Large intestine (tissue), 3 donors: Measurements from ENCODE around the gene TKFC. TPM values are rescaled to one million over a fixed set of nuclear protein-coding genes. Genes with fewer than 3 reads are reported as not detected.
"Not testable (repeated sequence)": the region's sequence is repeated elsewhere in the genome, so short reads cannot be mapped to it uniquely, and the experiment has no call there.

Experiments
- DNase-seq, 2 donors: peaks; one replicate each; pipeline versions ENCODE4 v3.0.0 to v3.0.0-alpha.2; 2013
- H3K27ac ChIP-seq: one replicate; pipeline ENCODE4 v1.5.1; 2013; ENCODE audit warnings: low read length
- H3K27me3 ChIP-seq: 2 replicates; pipeline ENCODE4 v1.6.1; 2013; ENCODE audit warnings: low read length; ENCODE audit not compliant: control insufficient read depth, insufficient read depth
- H3K36me3 ChIP-seq: 2 replicates; pipeline ENCODE4 v1.6.1; 2013; ENCODE audit warnings: low read length; ENCODE audit not compliant: control insufficient read depth, insufficient read depth
- H3K4me1 ChIP-seq: one replicate; pipeline ENCODE4 v1.6.1; 2013; ENCODE audit warnings: low read length; ENCODE audit not compliant: control insufficient read depth, insufficient read depth
- H3K4me3 ChIP-seq: one replicate; pipeline ENCODE4 v1.5.1; 2013; ENCODE audit warnings: low read length
- H3K9me3 ChIP-seq: one replicate; pipeline ENCODE4 v1.6.1; 2013; ENCODE audit warnings: mild to moderate bottlenecking, low read depth, low read length, moderate library complexity; ENCODE audit not compliant: control insufficient read depth
- WGBS: methylation state at CpG from one replicate; pipeline ENCODE4 v1.1.5; 2013; ENCODE audit warnings: low lambda C conversion rate; ENCODE audit not compliant: insufficient coverage; 5-methylcytosine and 5-hydroxymethylcytosine counted together
- polyA plus RNA-seq: library from polyadenylated mRNA; unstranded; fragments of 120-200 nt; gene quantifications from one replicate; pipeline ENCODE4 v1.2.1, GENCODE V29; 2013

Gene TKFC
- polyA plus RNA-seq, 1 donor = 285 TPM

GRCh38 chr11:61369372-61370348, 36.6 kb downstream of the TKFC start:
- Histone ChIP-seq H3K27me3 (no peaks in the 10 kb centered on the region), H3K4me3 (no peak overlapping the region), H3K27ac (no peak overlapping the region), H3K9me3 (no peaks in the 10 kb centered on the region), H3K4me1 (no peaks in the 10 kb centered on the region), H3K36me3 (peaks cover 52% of the 10 kb centered on the region)
- no peak for DNase-seq
- no CpG with 5 or more reads among the region's 9 CpGs for WGBS

- Histone ChIP-seq H3K27me3 (no peaks in the 10 kb centered on the region), H3K27ac (no peak overlapping the region), H3K9me3 (no peaks in the 10 kb centered on the region), H3K4me1 (no peaks in the 10 kb centered on the region), H3K4me3 (no peak overlapping the region), H3K36me3 (peaks cover 50% of the 10 kb centered on the region)
- WGBS = 93% methylated on average over 3 of the region's 8 CpGs
- no peak for DNase-seq
These were observed 37.4 kb downstream of the TKFC start for GRCh38 chr11:61370349-61371005.

GRCh38 chr11:61372659-61373420, 39.8 kb downstream of the TKFC start:
- Histone ChIP-seq H3K9me3 (no peaks in the 10 kb centered on the region), H3K36me3 (peaks cover 27% of the 10 kb centered on the region), H3K27ac (no peak overlapping the region), H3K4me1 (no peaks in the 10 kb centered on the region), H3K27me3 (no peaks in the 10 kb centered on the region), H3K4me3 (no peak overlapping the region)
- WGBS = no CpG with 5 or more reads among the region's 8 CpGs
- DNase-seq = no peak

DNA sequence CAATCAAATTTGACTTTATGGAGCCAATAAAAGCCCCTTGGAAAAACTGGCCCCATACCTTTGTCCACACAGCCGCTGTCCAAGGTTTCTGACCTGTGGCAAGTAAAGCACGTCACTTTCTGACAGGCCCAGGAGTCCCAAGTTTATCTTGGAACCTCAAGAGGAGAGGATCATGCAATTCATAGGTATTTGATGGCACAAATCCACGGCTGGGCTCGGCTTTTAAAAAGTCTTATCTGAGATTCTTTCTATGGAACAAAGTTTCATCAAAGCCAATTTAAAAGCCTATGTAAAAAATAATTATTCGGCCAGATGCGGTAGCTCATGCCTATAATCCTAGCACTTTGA, 42.7 kb downstream of the TKFC start:
- H3K36me3 ChIP-seq = peaks cover 3% of the 10 kb centered on the region

DNA sequence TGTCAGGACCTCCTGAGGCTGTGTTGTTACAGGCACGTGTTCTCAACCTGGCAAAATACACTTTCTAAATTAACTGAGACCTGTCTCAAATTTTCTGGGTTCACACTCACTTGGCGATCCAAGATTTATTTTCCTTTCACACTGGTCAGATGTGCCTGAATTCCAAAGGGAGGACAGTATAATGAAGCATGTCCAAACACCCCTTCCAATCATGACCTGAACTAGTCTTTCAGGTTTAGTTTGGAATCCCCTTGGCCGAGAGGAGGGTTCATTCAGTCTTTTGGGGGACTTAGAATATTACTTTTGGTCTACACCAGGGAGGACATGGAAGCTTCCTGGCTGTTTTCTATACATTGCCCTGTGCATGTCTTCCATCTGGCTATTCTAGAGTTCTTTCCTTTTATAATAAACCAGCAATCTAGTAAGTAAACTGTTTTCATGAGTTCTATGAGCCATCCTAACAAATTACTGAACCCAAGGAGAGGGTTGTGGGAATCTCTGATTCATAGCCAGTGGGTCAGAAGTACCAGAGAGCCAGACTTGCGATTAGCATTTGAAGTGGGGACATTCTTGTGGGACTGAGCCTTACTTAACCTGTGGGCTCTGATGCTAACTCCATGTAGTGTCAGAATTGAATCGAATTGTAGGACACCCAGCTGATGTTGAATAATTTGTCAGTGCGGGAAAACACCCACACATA, 44.6 kb downstream of the TKFC start:
- Histone ChIP-seq H3K9me3 (no peaks in the 10 kb centered on the region), H3K4me3 (no peak overlapping the region), H3K27me3 (no peaks in the 10 kb centered on the region), H3K36me3 (no peaks in the 10 kb centered on the region), H3K4me1 (no peaks in the 10 kb centered on the region), H3K27ac (no peak overlapping the region)
- DNase-seq = no peak
- no CpG with 5 or more reads among the region's 6 CpGs for WGBS

More for the DNA sequence above, 42.7 kb downstream of the TKFC start:
- DNase-seq = no peak
- no peaks in the 10 kb centered on the region for H3K4me1 ChIP-seq
- 100% methylated on average over 1 of the region's 6 CpGs for WGBS
- no peaks in the 10 kb centered on the region for H3K27me3 ChIP-seq
- H3K27ac ChIP-seq = no peak overlapping the region
- H3K4me3 ChIP-seq = no peak overlapping the region
- H3K9me3 ChIP-seq = no peaks in the 10 kb centered on the region

- H3K27me3 ChIP-seq = no peaks in the 10 kb centered on the region
- 100% methylated on average over 1 of the region's 5 CpGs for WGBS
These were observed 45.8 kb downstream of the TKFC start for GRCh38 chr11:61378713-61379313.

GRCh38 chr11:61380884-61381283, 47.9 kb downstream of the TKFC start:
- Histone ChIP-seq H3K9me3 (no peaks in the 10 kb centered on the region), H3K27me3 (no peaks in the 10 kb centered on the region), H3K27ac (no peak overlapping the region), H3K4me1 (no peaks in the 10 kb centered on the region), H3K36me3 (no peaks in the 10 kb centered on the region), H3K4me3 (no peak overlapping the region)
- peak in 1 of 2 donors; percentile 55 for DNase-seq
- 38% methylated on average over 3 of the region's 9 CpGs for WGBS

More at GRCh38 chr11:61378713-61379313, 45.8 kb downstream of the TKFC start:
- no peak for DNase-seq
- Histone ChIP-seq H3K4me3 (no peak overlapping the region), H3K36me3 (no peaks in the 10 kb centered on the region), H3K27ac (no peak overlapping the region), H3K4me1 (no peaks in the 10 kb centered on the region), H3K9me3 (no peaks in the 10 kb centered on the region)

- no CpG with 5 or more reads among the region's 5 CpGs for WGBS
- H3K27me3 ChIP-seq, DNase-seq, H3K4me1 ChIP-seq, H3K36me3 ChIP-seq, H3K9me3 ChIP-seq, H3K4me3 ChIP-seq, H3K27ac ChIP-seq: not testable (repeated sequence)
These were observed 50.8 kb downstream of the TKFC start for GRCh38 chr11:61383859-61384258.

GRCh38 chr11:61384271-61385242, 51.5 kb downstream of the TKFC start:
- H3K4me1 ChIP-seq = no peaks in the 10 kb centered on the region

More at GRCh38 chr11:61384271-61385242, 51.5 kb downstream of the TKFC start:
- Histone ChIP-seq H3K27me3 (no peaks in the 10 kb centered on the region), H3K9me3 (no peaks in the 10 kb centered on the region), H3K4me3 (no peak overlapping the region), H3K36me3 (no peaks in the 10 kb centered on the region), H3K27ac (no peak overlapping the region)
- no peak for DNase-seq
- 80% methylated on average over 2 of the region's 15 CpGs for WGBS
